Body of pancreas (tissue), 4 donors: ENCODE results near the gene TAC4.
A peak's percentile ranks its signal among the peaks of the same experiment; 100 is the strongest.

Experiments
- POLR2A ChIP-seq, 3 donors: fragments of 450-650 bp; IDR thresholded peaks; one replicate each; pipeline ENCODE4 v1.6.1; 2016; ENCODE audit warnings: antibody characterized with exemption in 3 of 3, mild to moderate bottlenecking in 2 of 3
- TF ChIP-seq, protein P1 (sequence below), 7 experiments: fragments of 450-650 bp in 4 of 7; fragments of 200-600 bp in 3 of 7; sonication (generic) in 3 of 7; IDR thresholded peaks; one replicate each; pipeline ENCODE4 v1.5.1; 2016 to 2019; ENCODE audit warnings: antibody characterized with exemption in 7 of 7

DNA sequence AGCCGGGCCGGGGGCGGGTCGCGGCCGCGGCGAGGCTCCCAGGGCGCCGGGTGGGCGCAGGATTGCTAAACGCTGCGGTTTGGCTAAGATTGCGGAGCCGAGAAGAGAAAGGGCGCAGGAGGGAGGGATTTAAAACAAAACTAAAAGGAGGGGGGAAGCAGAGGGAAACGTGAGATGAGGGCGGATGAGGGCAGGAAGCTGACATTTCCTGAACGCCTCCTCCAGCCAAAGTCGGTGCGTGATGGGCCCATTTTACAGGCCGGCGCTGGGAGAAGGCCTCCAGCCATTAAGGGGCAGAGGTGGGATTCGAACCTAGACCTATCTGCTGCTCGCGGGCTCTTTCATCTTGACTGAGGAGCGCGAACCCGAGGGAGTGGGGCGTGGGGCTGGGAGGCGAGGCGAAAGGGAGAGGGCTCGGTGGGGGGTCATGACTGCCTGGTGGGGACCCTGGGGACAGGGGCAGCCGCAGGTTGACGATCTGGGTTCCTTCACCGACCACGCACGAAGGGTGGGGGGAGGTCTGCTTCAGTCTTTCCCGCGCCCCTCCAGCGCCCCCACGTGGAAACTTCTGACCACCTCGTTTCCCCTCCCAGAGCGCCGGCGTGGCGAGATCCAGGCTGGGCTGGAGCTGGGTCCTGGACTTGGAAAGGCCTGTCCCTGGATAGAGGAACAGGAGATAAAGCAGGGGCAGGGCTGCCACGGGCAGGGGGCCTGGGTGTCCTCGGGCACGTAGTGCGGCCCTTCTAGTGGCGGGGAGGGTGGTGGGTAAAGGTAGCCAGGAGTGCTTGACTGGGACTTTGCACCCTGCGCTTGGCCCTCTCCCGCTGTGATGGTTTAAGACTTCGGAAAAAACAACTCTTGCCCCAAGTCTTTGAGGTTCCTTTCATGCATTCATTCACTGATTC is 3.8 kb upstream of the TAC4 start:
- no peak for TF ChIP-seq POLR2A (IDR thresholded peaks at IDR 0.05)
- TF ChIP-seq, protein P1, sequence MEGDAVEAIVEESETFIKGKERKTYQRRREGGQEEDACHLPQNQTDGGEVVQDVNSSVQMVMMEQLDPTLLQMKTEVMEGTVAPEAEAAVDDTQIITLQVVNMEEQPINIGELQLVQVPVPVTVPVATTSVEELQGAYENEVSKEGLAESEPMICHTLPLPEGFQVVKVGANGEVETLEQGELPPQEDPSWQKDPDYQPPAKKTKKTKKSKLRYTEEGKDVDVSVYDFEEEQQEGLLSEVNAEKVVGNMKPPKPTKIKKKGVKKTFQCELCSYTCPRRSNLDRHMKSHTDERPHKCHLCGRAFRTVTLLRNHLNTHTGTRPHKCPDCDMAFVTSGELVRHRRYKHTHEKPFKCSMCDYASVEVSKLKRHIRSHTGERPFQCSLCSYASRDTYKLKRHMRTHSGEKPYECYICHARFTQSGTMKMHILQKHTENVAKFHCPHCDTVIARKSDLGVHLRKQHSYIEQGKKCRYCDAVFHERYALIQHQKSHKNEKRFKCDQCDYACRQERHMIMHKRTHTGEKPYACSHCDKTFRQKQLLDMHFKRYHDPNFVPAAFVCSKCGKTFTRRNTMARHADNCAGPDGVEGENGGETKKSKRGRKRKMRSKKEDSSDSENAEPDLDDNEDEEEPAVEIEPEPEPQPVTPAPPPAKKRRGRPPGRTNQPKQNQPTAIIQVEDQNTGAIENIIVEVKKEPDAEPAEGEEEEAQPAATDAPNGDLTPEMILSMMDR (IDR thresholded peaks at IDR 0.05) = peak; percentile 32 to 59 (median 54)
